ENCODE data around the gene LSMEM2. TPM values are rescaled to one million over a fixed set of nuclear protein-coding genes. Genes with fewer than 3 reads are reported as not detected.
"Not testable (repeated sequence)": the region's sequence is repeated elsewhere in the genome, so short reads cannot be mapped to it uniquely, and the experiment has no call there.

LSMEM2 gene
- total and polyA plus RNA-seq, 2 donors, result 0.11 TPM; not detected in 1

- no peak for DNase-seq (ENCODE audit: low read depth in 6 of 9, low spot score in 9 of 9)
- WGBS, result 95% methylated on average over 8 of the region's 8 CpGs
Measured at GRCh38 chr3:50279255-50280016, 549 bp downstream of the LSMEM2 start.

GRCh38 chr3:50284121-50284520 is 5.2 kb downstream of the LSMEM2 start:
- WGBS, result 97% methylated on average over 6 of the region's 6 CpGs
- DNase-seq (ENCODE audit: low read depth in 6 of 9, low spot score in 9 of 9); H3K9me3 ChIP-seq (ENCODE audit: control insufficient read depth in 2 of 2, insufficient read depth in 1 of 2, low read length in 1 of 2): not testable (repeated sequence)

More at GRCh38 chr3:50279255-50280016, 549 bp downstream of the LSMEM2 start:
- Histone ChIP-seq H3K27ac (ENCODE audit: low read depth in 1 of 2, low read length in 1 of 2) (no peak overlapping the region), H3K4me3 (ENCODE audit: low read length in 2 of 2) (no peak overlapping the region), H3K4me1 (ENCODE audit: control insufficient read depth in 2 of 2, insufficient read depth in 2 of 2, low read length in 2 of 2) (peaks cover 0 to 12% of the 10 kb centered on the region in 2 donors), H3K36me3 (ENCODE audit: control insufficient read depth in 2 of 2, insufficient read depth in 2 of 2, low read length in 1 of 2) (no peaks in the 10 kb centered on the region), H3K27me3 (ENCODE audit: control insufficient read depth in 2 of 2, insufficient read depth in 1 of 2, low read length in 1 of 2) (peaks cover 34 to 52% of the 10 kb centered on the region in 2 donors), H3K9me3 (ENCODE audit: control insufficient read depth in 2 of 2, insufficient read depth in 1 of 2, low read length in 1 of 2) (peaks cover 0 to 14% of the 10 kb centered on the region in 2 donors)

GRCh38 chr3:50286322-50287227 is 7.7 kb downstream of the LSMEM2 start:
- no peak overlapping the region for H3K27ac ChIP-seq (ENCODE audit: low read depth in 1 of 2, low read length in 1 of 2)
- H3K27me3 ChIP-seq (ENCODE audit: control insufficient read depth in 2 of 2, insufficient read depth in 1 of 2, low read length in 1 of 2), result no peaks in the 10 kb centered on the region
- H3K36me3 ChIP-seq (ENCODE audit: control insufficient read depth in 2 of 2, insufficient read depth in 2 of 2, low read length in 1 of 2), result peaks cover 37 to 42% of the 10 kb centered on the region in 2 donors
- WGBS, result 96% methylated on average over 28 of the region's 28 CpGs
- no peak overlapping the region for H3K4me3 ChIP-seq (ENCODE audit: low read length in 2 of 2)
- no peak for DNase-seq (ENCODE audit: low read depth in 6 of 9, low spot score in 9 of 9)
- H3K4me1 ChIP-seq (ENCODE audit: control insufficient read depth in 2 of 2, insufficient read depth in 2 of 2, low read length in 2 of 2), result peaks cover 4 to 7% of the 10 kb centered on the region in 2 donors
- H3K9me3 ChIP-seq (ENCODE audit: control insufficient read depth in 2 of 2, insufficient read depth in 1 of 2, low read length in 1 of 2), result no peaks in the 10 kb centered on the region

More at GRCh38 chr3:50284121-50284520, 5.2 kb downstream of the LSMEM2 start:
- peaks cover 28 to 29% of the 10 kb centered on the region in 2 donors for H3K36me3 ChIP-seq (ENCODE audit: control insufficient read depth in 2 of 2, insufficient read depth in 2 of 2, low read length in 1 of 2)
- H3K27ac ChIP-seq (ENCODE audit: low read depth in 1 of 2, low read length in 1 of 2); H3K4me3 ChIP-seq (ENCODE audit: low read length in 2 of 2); H3K27me3 ChIP-seq (ENCODE audit: control insufficient read depth in 2 of 2, insufficient read depth in 1 of 2, low read length in 1 of 2); H3K4me1 ChIP-seq (ENCODE audit: control insufficient read depth in 2 of 2, insufficient read depth in 2 of 2, low read length in 2 of 2): not testable (repeated sequence)

GRCh38 chr3:50287262-50287661 is 8.4 kb downstream of the LSMEM2 start:
- H3K27me3 ChIP-seq (ENCODE audit: control insufficient read depth in 2 of 2, insufficient read depth in 1 of 2, low read length in 1 of 2), result no peaks in the 10 kb centered on the region
- no peak for DNase-seq (ENCODE audit: low read depth in 6 of 9, low spot score in 9 of 9)
- 100% methylated on average over 1 of the region's 1 CpG for WGBS
- no peak overlapping the region for H3K4me3 ChIP-seq (ENCODE audit: low read length in 2 of 2)
- H3K27ac ChIP-seq (ENCODE audit: low read depth in 1 of 2, low read length in 1 of 2), result no peak overlapping the region
- H3K4me1 ChIP-seq (ENCODE audit: control insufficient read depth in 2 of 2, insufficient read depth in 2 of 2, low read length in 2 of 2), result peaks cover 7 to 11% of the 10 kb centered on the region in 2 donors
- H3K9me3 ChIP-seq (ENCODE audit: control insufficient read depth in 2 of 2, insufficient read depth in 1 of 2, low read length in 1 of 2), result no peaks in the 10 kb centered on the region
- peaks cover 37 to 42% of the 10 kb centered on the region in 2 donors for H3K36me3 ChIP-seq (ENCODE audit: control insufficient read depth in 2 of 2, insufficient read depth in 2 of 2, low read length in 1 of 2)

- H3K27me3 ChIP-seq (ENCODE audit: control insufficient read depth in 2 of 2, insufficient read depth in 1 of 2, low read length in 1 of 2), result no peaks in the 10 kb centered on the region
- H3K27ac ChIP-seq (ENCODE audit: low read depth in 1 of 2, low read length in 1 of 2), result no peak overlapping the region
- peaks cover 37 to 42% of the 10 kb centered on the region in 2 donors for H3K36me3 ChIP-seq (ENCODE audit: control insufficient read depth in 2 of 2, insufficient read depth in 2 of 2, low read length in 1 of 2)
- H3K9me3 ChIP-seq (ENCODE audit: control insufficient read depth in 2 of 2, insufficient read depth in 1 of 2, low read length in 1 of 2), result no peaks in the 10 kb centered on the region
- H3K4me1 ChIP-seq (ENCODE audit: control insufficient read depth in 2 of 2, insufficient read depth in 2 of 2, low read length in 2 of 2), result peaks cover 7 to 19% of the 10 kb centered on the region in 2 donors
- DNase-seq (ENCODE audit: low read depth in 6 of 9, low spot score in 9 of 9), result no peak
- WGBS, result 97% methylated on average over 23 of the region's 23 CpGs
- H3K4me3 ChIP-seq (ENCODE audit: low read length in 2 of 2), result no peak overlapping the region
Measured at GRCh38 chr3:50288387-50289007, 9.6 kb downstream of the LSMEM2 start.

GRCh38 chr3:50289130-50289529 is 10.2 kb downstream of the LSMEM2 start:
- DNase-seq (ENCODE audit: low read depth in 6 of 9, low spot score in 9 of 9), result no peak
- WGBS, result 98% methylated on average over 6 of the region's 6 CpGs

GRCh38 chr3:50290161-50290641 is 11.3 kb downstream of the LSMEM2 start:
- no peaks in the 10 kb centered on the region for H3K9me3 ChIP-seq (ENCODE audit: control insufficient read depth in 2 of 2, insufficient read depth in 1 of 2, low read length in 1 of 2)
- peaks cover 7 to 19% of the 10 kb centered on the region in 2 donors for H3K4me1 ChIP-seq (ENCODE audit: control insufficient read depth in 2 of 2, insufficient read depth in 2 of 2, low read length in 2 of 2)
- no peak overlapping the region for H3K27ac ChIP-seq (ENCODE audit: low read depth in 1 of 2, low read length in 1 of 2)
- no peaks in the 10 kb centered on the region for H3K27me3 ChIP-seq (ENCODE audit: control insufficient read depth in 2 of 2, insufficient read depth in 1 of 2, low read length in 1 of 2)
- 97% methylated on average over 16 of the region's 16 CpGs for WGBS
- no peak for DNase-seq (ENCODE audit: low read depth in 6 of 9, low spot score in 9 of 9)
- H3K36me3 ChIP-seq (ENCODE audit: control insufficient read depth in 2 of 2, insufficient read depth in 2 of 2, low read length in 1 of 2), result peaks cover 37 to 42% of the 10 kb centered on the region in 2 donors
- no peak overlapping the region for H3K4me3 ChIP-seq (ENCODE audit: low read length in 2 of 2)

More at GRCh38 chr3:50289130-50289529, 10.2 kb downstream of the LSMEM2 start:
- H3K9me3 ChIP-seq (ENCODE audit: control insufficient read depth in 2 of 2, insufficient read depth in 1 of 2, low read length in 1 of 2), result no peaks in the 10 kb centered on the region
- no peak overlapping the region for H3K4me3 ChIP-seq (ENCODE audit: low read length in 2 of 2)
- H3K36me3 ChIP-seq (ENCODE audit: control insufficient read depth in 2 of 2, insufficient read depth in 2 of 2, low read length in 1 of 2), result peaks cover 37 to 42% of the 10 kb centered on the region in 2 donors
- H3K27me3 ChIP-seq (ENCODE audit: control insufficient read depth in 2 of 2, insufficient read depth in 1 of 2, low read length in 1 of 2), result no peaks in the 10 kb centered on the region
- peaks cover 7 to 19% of the 10 kb centered on the region in 2 donors for H3K4me1 ChIP-seq (ENCODE audit: control insufficient read depth in 2 of 2, insufficient read depth in 2 of 2, low read length in 2 of 2)
- no peak overlapping the region for H3K27ac ChIP-seq (ENCODE audit: low read depth in 1 of 2, low read length in 1 of 2)

GRCh38 chr3:50292159-50293078 is 13.5 kb downstream of the LSMEM2 start, which contains the start of gene IFRD2:
TSS of gene IFRD2 (minus strand) at chr3:50292429. CDS start at chr3:50292274, 155 bp downstream.
- peak within 1 kb of the TSS; percentile 64 to 72 for H3K27ac ChIP-seq (ENCODE audit: low read depth in 1 of 2, low read length in 1 of 2)
- H3K9me3 ChIP-seq (ENCODE audit: control insufficient read depth in 2 of 2, insufficient read depth in 1 of 2, low read length in 1 of 2), result no peaks in the 10 kb centered on the region
- peak; percentile 82 to 98 (median 94) for DNase-seq (ENCODE audit: low read depth in 6 of 9, low spot score in 9 of 9)
- 2% methylated on average over 67 of the region's 67 CpGs for WGBS
- H3K4me1 ChIP-seq (ENCODE audit: control insufficient read depth in 2 of 2, insufficient read depth in 2 of 2, low read length in 2 of 2), result peaks cover 7 to 19% of the 10 kb centered on the region in 2 donors
- peak within 1 kb of the TSS; percentile 78 for H3K4me3 ChIP-seq (ENCODE audit: low read length in 2 of 2)
- H3K36me3 ChIP-seq (ENCODE audit: control insufficient read depth in 2 of 2, insufficient read depth in 2 of 2, low read length in 1 of 2), result peaks cover 26 to 30% of the 10 kb centered on the region in 2 donors
- no peaks in the 10 kb centered on the region for H3K27me3 ChIP-seq (ENCODE audit: control insufficient read depth in 2 of 2, insufficient read depth in 1 of 2, low read length in 1 of 2)

Measured in thymus (tissue), 11 donors.